BJ (cell line): Measurements from ENCODE around the gene AMFR. TPM values are rescaled to one million over a fixed set of nuclear protein-coding genes. Genes with fewer than 3 reads are reported as not detected.

Source experiments
- CTCF ChIA-PET: fragments of 350-600 bp; formaldehyde crosslinking; extraction: SDS; loops from one replicate; lab custom pipeline; 2021; ENCODE audit warnings: antibody characterized with exemption, inconsistent platforms; lab: Yijun Ruan, JAX
- POLR2A ChIA-PET: fragments of 300-600 bp; sonication (Branson Sonifier 250); formaldehyde crosslinking; extraction: SDS; loops from one replicate; lab custom pipeline; 2021; ENCODE audit warnings: antibody characterized with exemption; lab: Charles Lee
- DNase-seq: peaks from one replicate; pipeline ENCODE4 v3.0.0-alpha.2; 2011; ENCODE audit warnings: low read depth
- H3K27me3 ChIP-seq: 2 replicates; pipeline ENCODE4 v1.6.0; 2011; ENCODE audit warnings: low read length; ENCODE audit not compliant: control insufficient read depth, insufficient read depth
- H3K36me3 ChIP-seq: 2 replicates; pipeline ENCODE4 v1.5.1; 2011; ENCODE audit warnings: low read length; ENCODE audit not compliant: control insufficient read depth, insufficient read depth
- H3K4me3 ChIP-seq: 2 replicates; pipeline ENCODE4 v1.5.1; 2011; ENCODE audit warnings: low read depth, mild to moderate bottlenecking, control low read depth, low read length
- CTCF ChIP-seq: IDR thresholded peaks from 2 replicates; pipeline ENCODE4 v1.5.1; 2011; ENCODE audit warnings: low read depth, mild to moderate bottlenecking, control low read depth, inconsistent platforms, low read length, moderate library complexity; ENCODE audit not compliant: insufficient read depth
- polyA plus RNA-seq: library from polyadenylated mRNA; depleted of rRNA; stranded (reverse); fragments of >200 nt; gene quantifications from 2 replicates; pipeline ENCODE4 v1.2.3, GENCODE V29; 2011

Gene AMFR
- polyA plus RNA-seq, 1 experiment: 130 TPM

- DNase-seq: no peak
- POLR2A ChIA-PET: interaction anchor here (0.6 kb wide), 1 partner anchor 252 kb away, joined by 7 read pairs; no protein-coding TSS in a partner anchor
These were observed 76.9 kb downstream of the AMFR start for GRCh38 chr16:56348168-56349085.

GRCh38 chr16:56347670-56348069 lies 77.7 kb downstream of the AMFR start:
- POLR2A ChIA-PET: no interaction called here
- CTCF ChIA-PET: no interaction called here
- TF ChIP-seq CTCF: no peak

More at GRCh38 chr16:56348168-56349085, 76.9 kb downstream of the AMFR start:
- no peaks in the 10 kb centered on the region for H3K36me3 ChIP-seq
- no peak for TF ChIP-seq CTCF
- H3K4me3 ChIP-seq: no peak overlapping the region
- CTCF ChIA-PET: interaction anchor here (0.9 to 2.1 kb wide), 2 partner anchors 17 to 25 kb away, joined by 3 to 4 read pairs; no protein-coding TSS in a partner anchor
- H3K27me3 ChIP-seq: no peaks in the 10 kb centered on the region

GRCh38 chr16:56347166-56347565 lies 78.2 kb downstream of the AMFR start:
- DNase-seq: no peak
- H3K4me3 ChIP-seq: no peak overlapping the region
- no peaks in the 10 kb centered on the region for H3K36me3 ChIP-seq
- no peaks in the 10 kb centered on the region for H3K27me3 ChIP-seq
- TF ChIP-seq CTCF: no peak
- POLR2A ChIA-PET: no interaction called here
- CTCF ChIA-PET: interaction anchor here (1.1 to 1.3 kb wide), 2 partner anchors 9 to 403 kb away, joined by 3 to 5 read pairs; no protein-coding TSS in a partner anchor

More at GRCh38 chr16:56347670-56348069, 77.7 kb downstream of the AMFR start:
- H3K27me3 ChIP-seq: no peaks in the 10 kb centered on the region
- no peaks in the 10 kb centered on the region for H3K36me3 ChIP-seq
- DNase-seq: no peak
- H3K4me3 ChIP-seq: no peak overlapping the region

GRCh38 chr16:56346131-56346890 lies 79.0 kb downstream of the AMFR start:
- no peak for TF ChIP-seq CTCF
- DNase-seq: no peak
- ChIA-PET CTCF (interaction anchor here (1.1 to 1.3 kb wide), 3 partner anchors 9 to 402 kb away, joined by 3 to 5 read pairs (median 3); no protein-coding TSS in a partner anchor), POLR2A (no interaction called here)
- H3K4me3 ChIP-seq: no peak overlapping the region
- no peaks in the 10 kb centered on the region for H3K36me3 ChIP-seq
- H3K27me3 ChIP-seq: no peaks in the 10 kb centered on the region
